HEK293 (cell line): ENCODE data around the gene MORF4L2.

Experiments
- GLI2 ChIP-seq: fragments of 450-650 bp; formaldehyde crosslinking; IDR thresholded peaks from 2 replicates; pipeline ENCODE4; 2017; ENCODE audit warnings: missing biosample characterization, missing genetic modification characterization, low read depth, borderline replicate concordance
- GLIS1 ChIP-seq: fragments of 450-650 bp; formaldehyde crosslinking; IDR thresholded peaks from 2 replicates; pipeline ENCODE4 v1.5.1; 2016; ENCODE audit warnings: missing biosample characterization, missing genetic modification characterization
- KLF7 ChIP-seq: fragments of 450-650 bp; formaldehyde crosslinking; IDR thresholded peaks from 2 replicates; pipeline ENCODE4 v1.5.1; 2016; ENCODE audit warnings: missing biosample characterization, missing genetic modification characterization, borderline replicate concordance
- SCRT1 ChIP-seq: fragments of 450-650 bp; formaldehyde crosslinking; IDR thresholded peaks from 2 replicates; pipeline ENCODE4 v1.5.1; 2016; ENCODE audit warnings: missing biosample characterization, missing genetic modification characterization, borderline replicate concordance
- SP3 ChIP-seq: fragments of 450-650 bp; formaldehyde crosslinking; IDR thresholded peaks from 2 replicates; pipeline ENCODE4 v1.5.1; 2016; ENCODE audit warnings: missing biosample characterization, missing genetic modification characterization
- ZFP69B ChIP-seq: fragments of 450-650 bp; formaldehyde crosslinking; IDR thresholded peaks from 2 replicates; pipeline ENCODE4 v1.5.1; 2016; ENCODE audit warnings: missing biosample characterization, missing genetic modification characterization
- ZNF132 ChIP-seq: fragments of 450-650 bp; formaldehyde crosslinking; IDR thresholded peaks from 2 replicates; pipeline ENCODE4 v1.5.1; 2017; ENCODE audit warnings: missing biosample characterization, missing genetic modification characterization, borderline replicate concordance
- ZNF341 ChIP-seq: fragments of 450-650 bp; formaldehyde crosslinking; IDR thresholded peaks from 2 replicates; pipeline ENCODE4; 2016; ENCODE audit warnings: low read depth, missing biosample characterization, missing genetic modification characterization
- ZNF394 ChIP-seq: fragments of 450-650 bp; formaldehyde crosslinking; IDR thresholded peaks from 2 replicates; pipeline ENCODE4 v1.5.1; 2016; ENCODE audit warnings: missing biosample characterization, missing genetic modification characterization, mild to moderate bottlenecking, moderate library complexity, borderline replicate concordance
- ZNF426 ChIP-seq: fragments of 450-650 bp; formaldehyde crosslinking; IDR thresholded peaks from 2 replicates; pipeline ENCODE4 v1.5.1; 2017; ENCODE audit warnings: missing biosample characterization, missing genetic modification characterization, mild to moderate bottlenecking, inconsistent platforms, moderate library complexity
- ZNF561 ChIP-seq: fragments of 450-650 bp; IDR thresholded peaks from 2 replicates; pipeline ENCODE4 v1.5.1; 2018; ENCODE audit warnings: missing biosample characterization, missing genetic modification characterization, borderline replicate concordance
- ZNF624 ChIP-seq: fragments of 450-650 bp; formaldehyde crosslinking; IDR thresholded peaks from 2 replicates; pipeline ENCODE4 v1.5.1; 2017; ENCODE audit warnings: missing biosample characterization, missing genetic modification characterization
- ZNF677 ChIP-seq: fragments of 450-650 bp; IDR thresholded peaks from 2 replicates; pipeline ENCODE4 v1.5.0; 2018; ENCODE audit warnings: missing biosample characterization, mild to moderate bottlenecking, missing genetic modification characterization, moderate library complexity
- TF ChIP-seq, protein P1 (sequence below): fragments of 450-650 bp; formaldehyde crosslinking; conservative IDR thresholded peaks from 2 replicates; pipeline ENCODE4 v1.5.1; 2016; ENCODE audit warnings: low read depth, missing biosample characterization, missing genetic modification characterization
- TF ChIP-seq, protein P2 (sequence below): fragments of 450-650 bp; IDR thresholded peaks from 2 replicates; pipeline ENCODE4 v1.5.1; 2018; ENCODE audit warnings: missing biosample characterization, missing genetic modification characterization
- TF ChIP-seq, protein P3 (sequence below): fragments of 450-650 bp; formaldehyde crosslinking; IDR thresholded peaks from 2 replicates; pipeline ENCODE4 v1.5.1; 2016; ENCODE audit warnings: missing biosample characterization, missing genetic modification characterization, low read depth
- TF ChIP-seq, protein P4 (sequence below): fragments of 450-650 bp; formaldehyde crosslinking; IDR thresholded peaks from 2 replicates; pipeline ENCODE4 v1.5.1; 2017; ENCODE audit warnings: missing biosample characterization, missing genetic modification characterization
- TF ChIP-seq, protein P5 (sequence below): fragments of 450-650 bp; formaldehyde crosslinking; IDR thresholded peaks from 2 replicates; pipeline ENCODE4 v1.5.1; 2016; ENCODE audit warnings: missing biosample characterization, missing genetic modification characterization

The MORF4L2 gene

DNA sequence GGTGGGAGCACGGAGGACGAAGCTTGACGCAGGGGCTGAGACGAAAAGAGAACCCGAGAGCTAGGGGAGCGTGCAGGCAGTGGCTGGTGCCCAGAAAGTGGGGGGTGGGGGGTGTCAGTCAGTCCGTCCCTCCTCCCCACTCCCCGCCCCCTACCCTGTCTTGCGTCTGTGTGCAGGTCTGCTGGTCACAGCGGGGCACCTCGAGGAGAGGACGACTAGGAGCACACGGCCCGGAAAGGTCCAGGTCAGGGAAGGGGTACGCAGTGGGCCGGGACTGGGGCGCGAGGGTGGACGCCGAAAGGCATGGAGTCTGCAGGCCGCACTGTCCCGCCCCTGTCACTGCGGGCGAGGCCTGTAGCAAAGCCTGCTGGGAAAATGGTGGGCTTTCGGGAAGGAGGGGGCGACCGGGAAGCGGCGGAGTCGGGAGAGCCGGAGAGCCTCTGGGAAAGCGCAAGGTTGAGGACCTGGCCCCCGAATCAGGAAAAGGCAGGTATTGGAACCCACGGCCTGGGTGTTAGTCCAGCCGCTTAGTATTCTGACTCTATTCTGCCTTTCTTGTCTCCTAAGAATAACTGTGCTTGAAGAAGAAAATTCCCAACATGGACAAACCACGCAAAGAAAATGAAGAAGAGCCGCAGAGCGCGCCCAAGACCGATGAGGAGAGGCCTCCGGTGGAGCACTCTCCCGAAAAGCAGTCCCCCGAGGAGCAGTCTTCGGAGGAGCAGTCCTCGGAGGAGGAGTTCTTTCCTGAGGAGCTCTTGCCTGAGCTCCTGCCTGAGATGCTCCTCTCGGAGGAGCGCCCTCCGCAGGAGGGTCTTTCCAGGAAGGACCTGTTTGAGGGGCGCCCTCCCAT is 57.0 kb downstream of the MORF4L2 start (continued):
- peak; percentile 88 for TF ChIP-seq SP3 (tag by site-specific recombination)
- TF ChIP-seq SCRT1 (tag by site-specific recombination): peak; percentile 83; the same call in 1 of the 2 replicates
- TF ChIP-seq ZNF624 (tag by site-specific recombination): no peak
- TF ChIP-seq, protein P1, sequence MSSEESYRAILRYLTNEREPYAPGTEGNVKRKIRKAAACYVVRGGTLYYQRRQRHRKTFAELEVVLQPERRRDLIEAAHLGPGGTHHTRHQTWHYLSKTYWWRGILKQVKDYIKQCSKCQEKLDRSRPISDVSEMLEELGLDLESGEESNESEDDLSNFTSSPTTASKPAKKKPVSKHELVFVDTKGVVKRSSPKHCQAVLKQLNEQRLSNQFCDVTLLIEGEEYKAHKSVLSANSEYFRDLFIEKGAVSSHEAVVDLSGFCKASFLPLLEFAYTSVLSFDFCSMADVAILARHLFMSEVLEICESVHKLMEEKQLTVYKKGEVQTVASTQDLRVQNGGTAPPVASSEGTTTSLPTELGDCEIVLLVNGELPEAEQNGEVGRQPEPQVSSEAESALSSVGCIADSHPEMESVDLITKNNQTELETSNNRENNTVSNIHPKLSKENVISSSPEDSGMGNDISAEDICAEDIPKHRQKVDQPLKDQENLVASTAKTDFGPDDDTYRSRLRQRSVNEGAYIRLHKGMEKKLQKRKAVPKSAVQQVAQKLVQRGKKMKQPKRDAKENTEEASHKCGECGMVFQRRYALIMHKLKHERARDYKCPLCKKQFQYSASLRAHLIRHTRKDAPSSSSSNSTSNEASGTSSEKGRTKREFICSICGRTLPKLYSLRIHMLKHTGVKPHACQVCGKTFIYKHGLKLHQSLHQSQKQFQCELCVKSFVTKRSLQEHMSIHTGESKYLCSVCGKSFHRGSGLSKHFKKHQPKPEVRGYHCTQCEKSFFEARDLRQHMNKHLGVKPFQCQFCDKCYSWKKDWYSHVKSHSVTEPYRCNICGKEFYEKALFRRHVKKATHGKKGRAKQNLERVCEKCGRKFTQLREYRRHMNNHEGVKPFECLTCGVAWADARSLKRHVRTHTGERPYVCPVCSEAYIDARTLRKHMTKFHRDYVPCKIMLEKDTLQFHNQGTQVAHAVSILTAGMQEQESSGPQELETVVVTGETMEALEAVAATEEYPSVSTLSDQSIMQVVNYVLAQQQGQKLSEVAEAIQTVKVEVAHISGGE (tag by site-specific recombination): peak; percentile 41; the same call in 1 of the 2 replicates
- no peak for TF ChIP-seq ZNF426
- TF ChIP-seq KLF7 (tag by site-specific recombination): peak; percentile 72; the same call in 1 of the 2 replicates
- TF ChIP-seq ZNF394 (tag by site-specific recombination): 0 out of 2 replicates have a peak, but pooled peaks have one; percentile 28
- TF ChIP-seq ZNF561: peak; percentile 28; the same call in 1 of the 2 replicates
- TF ChIP-seq, protein P2, sequence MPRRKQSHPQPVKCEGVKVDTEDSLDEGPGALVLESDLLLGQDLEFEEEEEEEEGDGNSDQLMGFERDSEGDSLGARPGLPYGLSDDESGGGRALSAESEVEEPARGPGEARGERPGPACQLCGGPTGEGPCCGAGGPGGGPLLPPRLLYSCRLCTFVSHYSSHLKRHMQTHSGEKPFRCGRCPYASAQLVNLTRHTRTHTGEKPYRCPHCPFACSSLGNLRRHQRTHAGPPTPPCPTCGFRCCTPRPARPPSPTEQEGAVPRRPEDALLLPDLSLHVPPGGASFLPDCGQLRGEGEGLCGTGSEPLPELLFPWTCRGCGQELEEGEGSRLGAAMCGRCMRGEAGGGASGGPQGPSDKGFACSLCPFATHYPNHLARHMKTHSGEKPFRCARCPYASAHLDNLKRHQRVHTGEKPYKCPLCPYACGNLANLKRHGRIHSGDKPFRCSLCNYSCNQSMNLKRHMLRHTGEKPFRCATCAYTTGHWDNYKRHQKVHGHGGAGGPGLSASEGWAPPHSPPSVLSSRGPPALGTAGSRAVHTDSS (tag by site-specific recombination): no peak
- TF ChIP-seq, protein P3, sequence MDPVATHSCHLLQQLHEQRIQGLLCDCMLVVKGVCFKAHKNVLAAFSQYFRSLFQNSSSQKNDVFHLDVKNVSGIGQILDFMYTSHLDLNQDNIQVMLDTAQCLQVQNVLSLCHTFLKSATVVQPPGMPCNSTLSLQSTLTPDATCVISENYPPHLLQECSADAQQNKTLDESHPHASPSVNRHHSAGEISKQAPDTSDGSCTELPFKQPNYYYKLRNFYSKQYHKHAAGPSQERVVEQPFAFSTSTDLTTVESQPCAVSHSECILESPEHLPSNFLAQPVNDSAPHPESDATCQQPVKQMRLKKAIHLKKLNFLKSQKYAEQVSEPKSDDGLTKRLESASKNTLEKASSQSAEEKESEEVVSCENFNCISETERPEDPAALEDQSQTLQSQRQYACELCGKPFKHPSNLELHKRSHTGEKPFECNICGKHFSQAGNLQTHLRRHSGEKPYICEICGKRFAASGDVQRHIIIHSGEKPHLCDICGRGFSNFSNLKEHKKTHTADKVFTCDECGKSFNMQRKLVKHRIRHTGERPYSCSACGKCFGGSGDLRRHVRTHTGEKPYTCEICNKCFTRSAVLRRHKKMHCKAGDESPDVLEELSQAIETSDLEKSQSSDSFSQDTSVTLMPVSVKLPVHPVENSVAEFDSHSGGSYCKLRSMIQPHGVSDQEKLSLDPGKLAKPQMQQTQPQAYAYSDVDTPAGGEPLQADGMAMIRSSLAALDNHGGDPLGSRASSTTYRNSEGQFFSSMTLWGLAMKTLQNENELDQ (tag by site-specific recombination): no peak
- TF ChIP-seq GLIS1: peak; percentile 51
- no peak for TF ChIP-seq ZFP69B (tag by site-specific recombination)
- TF ChIP-seq, protein P4, sequence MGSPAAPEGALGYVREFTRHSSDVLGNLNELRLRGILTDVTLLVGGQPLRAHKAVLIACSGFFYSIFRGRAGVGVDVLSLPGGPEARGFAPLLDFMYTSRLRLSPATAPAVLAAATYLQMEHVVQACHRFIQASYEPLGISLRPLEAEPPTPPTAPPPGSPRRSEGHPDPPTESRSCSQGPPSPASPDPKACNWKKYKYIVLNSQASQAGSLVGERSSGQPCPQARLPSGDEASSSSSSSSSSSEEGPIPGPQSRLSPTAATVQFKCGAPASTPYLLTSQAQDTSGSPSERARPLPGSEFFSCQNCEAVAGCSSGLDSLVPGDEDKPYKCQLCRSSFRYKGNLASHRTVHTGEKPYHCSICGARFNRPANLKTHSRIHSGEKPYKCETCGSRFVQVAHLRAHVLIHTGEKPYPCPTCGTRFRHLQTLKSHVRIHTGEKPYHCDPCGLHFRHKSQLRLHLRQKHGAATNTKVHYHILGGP (tag by site-specific recombination): no peak
- TF ChIP-seq, protein P5, sequence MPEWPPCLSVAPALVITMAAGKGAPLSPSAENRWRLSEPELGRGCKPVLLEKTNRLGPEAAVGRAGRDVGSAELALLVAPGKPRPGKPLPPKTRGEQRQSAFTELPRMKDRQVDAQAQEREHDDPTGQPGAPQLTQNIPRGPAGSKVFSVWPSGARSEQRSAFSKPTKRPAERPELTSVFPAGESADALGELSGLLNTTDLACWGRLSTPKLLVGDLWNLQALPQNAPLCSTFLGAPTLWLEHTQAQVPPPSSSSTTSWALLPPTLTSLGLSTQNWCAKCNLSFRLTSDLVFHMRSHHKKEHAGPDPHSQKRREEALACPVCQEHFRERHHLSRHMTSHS (tag by site-specific recombination): no peak
- no peak for TF ChIP-seq GLI2 (tag by site-specific recombination)
- no peak for TF ChIP-seq ZNF677 (tag by site-specific recombination)
- TF ChIP-seq ZNF341 (tag by site-specific recombination): 0 out of 2 replicates have a peak, but pooled peaks have one; percentile 46
- no peak for TF ChIP-seq ZNF132 (tag by site-specific recombination)
